HepG2 (cell line): ENCODE data around the gene PHF10. TPM values are rescaled to one million over a fixed set of nuclear protein-coding genes. Genes with fewer than 3 reads are reported as not detected.

ENCODE experiments used
- ATAC-seq: fragments of 200-7000 bp; cut with Tn5 transposase; 3 replicates; pipeline ENCODE4 v1.9.1; 2020; ENCODE audit warnings: mild to moderate bottlenecking, moderate library complexity
- BruUV-seq: library from RNA; stranded (reverse); fragments of 400-500 nt; replicated peaks from 2 replicates; lab custom pipeline; 2021; lab: Mats Ljungman, UMichigan
- CTCF ChIA-PET: fragments of 300-600 bp; formaldehyde crosslinking; extraction: SDS; loops from one replicate; lab custom pipeline; 2021; ENCODE audit warnings: low total read pairs, inconsistent platforms, low intra/inter-chr PET ratio; lab: Yijun Ruan, JAX
- POLR2A ChIA-PET: fragments of 350-600 bp; sonication (Branson Sonifier 250); formaldehyde crosslinking; loops from one replicate; lab custom pipeline; 2020; ENCODE audit warnings: antibody characterized with exemption, inconsistent platforms; lab: Yijun Ruan, JAX
- DNase-seq: peaks from one replicate; pipeline ENCODE4 v3.0.0-alpha.2; 2015; ENCODE audit warnings: low spot score
- FAIRE-seq: peaks from 3 replicates; lab custom pipeline; 2011; peaks lifted over from hg19 to GRCh38; lab: Jason Lieb, UNC
- H2AFZ ChIP-seq: one replicate; pipeline ENCODE4 v1.6.1; 2011; ENCODE audit warnings: low read length, inconsistent platforms
- H3K27ac ChIP-seq: fragments of 300-600 bp; 3 replicates; pipeline ENCODE4 v1.8.0; 2011; ENCODE audit warnings: mixed run types, mild to moderate bottlenecking, mixed read lengths, low read length, inconsistent platforms; ENCODE audit not compliant: insufficient read depth; ENCODE audit errors: extremely low read length
- H3K27me3 ChIP-seq, 2 experiments: fragments of 200-600 bp in 1 of 2; 2 replicates in 1 of 2; 3 replicates in 1 of 2; pipeline versions ENCODE4 v1.6.0 to v1.8.0; 2011; ENCODE audit warnings: low read length in 2 of 2, mild to moderate bottlenecking in 2 of 2, moderate library complexity in 2 of 2, inconsistent platforms in 1 of 2; ENCODE audit not compliant: insufficient read depth in 2 of 2, control insufficient read depth in 1 of 2
- H3K36me3 ChIP-seq, 2 experiments: fragments of 200-600 bp in 1 of 2; replicated peaks in 1 of 2; 2 replicates in 1 of 2; 3 replicates in 1 of 2; pipeline versions ENCODE4 v1.5.1 to v1.8.0; 2011; ENCODE audit warnings: low read length in 2 of 2, inconsistent platforms in 1 of 2; ENCODE audit not compliant: insufficient read depth in 2 of 2, control insufficient read depth in 1 of 2
- H3K4me1 ChIP-seq: 2 replicates; pipeline ENCODE4 v1.5.1; 2012; ENCODE audit warnings: low read length, inconsistent platforms; ENCODE audit not compliant: insufficient read depth
- H3K4me2 ChIP-seq: 2 replicates; pipeline ENCODE4 v1.6.0; 2011; ENCODE audit warnings: low read depth, low read length, inconsistent platforms
- H3K4me3 ChIP-seq, 3 experiments: fragments of 200-600 bp in 1 of 3; sonication (generic), shearing (Covaris generic) in 1 of 3; replicated peaks in 1 of 3; 2 replicates each; pipeline ENCODE4 v1.5.1; 2011 to 2016; ENCODE audit warnings: low read length in 3 of 3, inconsistent platforms in 2 of 3, low read depth in 2 of 3, mild to moderate bottlenecking in 2 of 3, control low read depth in 1 of 3, mixed read lengths in 1 of 3; ENCODE audit not compliant: insufficient read depth in 1 of 3
- H3K79me2 ChIP-seq: one replicate; pipeline ENCODE4 v1.6.1; 2011; ENCODE audit warnings: low read length, inconsistent platforms; ENCODE audit not compliant: insufficient read depth
- H3K9ac ChIP-seq: 2 replicates; pipeline ENCODE4 v1.6.0; 2011; ENCODE audit warnings: mild to moderate bottlenecking, low read depth, low read length, inconsistent platforms; ENCODE audit not compliant: insufficient read depth
- H3K9me3 ChIP-seq: 2 replicates; pipeline ENCODE4 v1.5.1; 2012; ENCODE audit warnings: mild to moderate bottlenecking, low read length
- H4K20me1 ChIP-seq: 2 replicates; pipeline ENCODE4 v1.6.0; 2011; ENCODE audit warnings: inconsistent platforms, mild to moderate bottlenecking, low read length, moderate library complexity; ENCODE audit not compliant: insufficient read depth
- RCOR2 ChIP-seq: IDR thresholded peaks from 2 replicates; pipeline ENCODE4 v1.6.1; 2016; ENCODE audit warnings: missing biosample characterization, missing genetic modification reagents
- SMAD1 ChIP-seq: sonication (generic); formaldehyde crosslinking; IDR thresholded peaks from 2 replicates; pipeline ENCODE4 v1.4.0; 2020; ENCODE audit warnings: missing genetic modification reagents, low read depth, mild to moderate bottlenecking, borderline replicate concordance
- SMAD3 ChIP-seq: sonication (generic); formaldehyde crosslinking; IDR thresholded peaks from 2 replicates; pipeline ENCODE4 v1.4.0; 2020; ENCODE audit warnings: missing genetic modification reagents
- ZFP41 ChIP-seq: sonication (generic); formaldehyde crosslinking; IDR thresholded peaks from 2 replicates; pipeline ENCODE4 v1.4.0; 2020; ENCODE audit warnings: mild to moderate bottlenecking, missing genetic modification reagents, borderline replicate concordance
- ZNF207 ChIP-seq: fragments of 450-650 bp; IDR thresholded peaks from 2 replicates; pipeline ENCODE4 v1.6.1; 2016; ENCODE audit warnings: antibody characterized with exemption, borderline replicate concordance
- ZNF317 ChIP-seq: sonication (generic); formaldehyde crosslinking; IDR thresholded peaks from 2 replicates; pipeline ENCODE4 v1.5.0; 2020; ENCODE audit warnings: mild to moderate bottlenecking, missing genetic modification reagents
- WGBS: methylation state at CpG from one replicate; pipeline ENCODE4 v1.1.6; 2017; ENCODE audit warnings: low lambda C conversion rate; 5-methylcytosine and 5-hydroxymethylcytosine counted together
- in situ Hi-C: cut with HindIII; loops from 2 replicates; pipeline ENCODE4 v1.10.0; 2017; ENCODE audit warnings: low pct_unique_long_range_greater_than_20kb; ENCODE audit not compliant: extremely low pct_ligation_motif_present
- intact Hi-C: fragments of 100-400 bp; cut with micrococcal nuclease; formaldehyde crosslinking; loops from one replicate; pipeline ENCODE4 v1.10.0; 2022; ENCODE audit not compliant: unreplicated experiment
- polyA plus RNA-seq, 8 experiments: library from polyadenylated mRNA; depleted of rRNA in 3 of 8; stranded (reverse) in 7 of 8; unstranded in 1 of 8; fragments of >200 nt; fragmentation: Illumina TruSeq in 4 of 8; extraction: Trizol in 4 of 8; gene quantifications; 2 replicates each; pipeline versions ENCODE4 v1.2.1 to v1.2.3, GENCODE V29; 2011 to 2016; ENCODE audit warnings: low read depth in 4 of 8, missing spikeins in 1 of 8, mixed read lengths in 1 of 8; ENCODE audit not compliant: insufficient read depth in 1 of 8
- total RNA-seq, 5 experiments: library from RNA; depleted of rRNA; stranded (reverse); fragments of >200 nt; fragmentation: Illumina TruSeq; extraction: Trizol; gene quantifications; 2 replicates each; pipeline ENCODE4 v1.2.3, GENCODE V29; 2016; ENCODE audit warnings: low read depth in 1 of 5
- TF ChIP-seq, protein P1 (sequence below): sonication (generic); formaldehyde crosslinking; IDR thresholded peaks from 2 replicates; pipeline ENCODE4 v1.4.0; 2020; ENCODE audit warnings: missing genetic modification reagents, mild to moderate bottlenecking, borderline replicate concordance
- TF ChIP-seq, protein P2 (sequence below): sonication (generic); formaldehyde crosslinking; IDR thresholded peaks from 2 replicates; pipeline ENCODE4 v1.4.0; 2020; ENCODE audit warnings: missing genetic modification reagents

PHF10 gene
- total and polyA plus RNA-seq, 2 of the 13 experiments (the other 11 are each of a cell fraction or from before 2014, with no cell fraction given): 42.1 to 84.1 TPM

GRCh38 chr6:169714595-169714994, 9.7 kb downstream of the PHF10 start:
- H4K20me1 ChIP-seq: peaks cover 9% of the 10 kb centered on the region
- H3K27ac ChIP-seq: no peak overlapping the region
- no peak overlapping the region for H3K9ac ChIP-seq
- peaks cover 19% of the 10 kb centered on the region for H3K4me1 ChIP-seq
- POLR2A ChIA-PET: interaction anchor here (1.1 to 2.2 kb wide), 4 partner anchors 9 to 37 kb away, joined by 4 to 7 read pairs (median 6); partner anchors contain the start of genes C6orf120, DYNLT2, ERMARD and WDR27
- FAIRE-seq (no peak), DNase-seq (no peak)
- CTCF ChIA-PET: no interaction called here
- no TSS peak for BruUV-seq
- H3K4me3 ChIP-seq: no peak overlapping the region
- no peak overlapping the region for H2AFZ ChIP-seq
- H3K79me2 ChIP-seq: peaks cover 31% of the 10 kb centered on the region
- intact Hi-C loops: no loop called here
- TF ChIP-seq SMAD3 (CRISPR knock-in tag) (no peak), ZNF317 (CRISPR knock-in tag) (no peak), ZNF207 (no peak), ZFP41 (CRISPR knock-in tag) (no peak), RCOR2 (no peak), SMAD1 (CRISPR knock-in tag) (no peak)
- TF ChIP-seq, protein P1, sequence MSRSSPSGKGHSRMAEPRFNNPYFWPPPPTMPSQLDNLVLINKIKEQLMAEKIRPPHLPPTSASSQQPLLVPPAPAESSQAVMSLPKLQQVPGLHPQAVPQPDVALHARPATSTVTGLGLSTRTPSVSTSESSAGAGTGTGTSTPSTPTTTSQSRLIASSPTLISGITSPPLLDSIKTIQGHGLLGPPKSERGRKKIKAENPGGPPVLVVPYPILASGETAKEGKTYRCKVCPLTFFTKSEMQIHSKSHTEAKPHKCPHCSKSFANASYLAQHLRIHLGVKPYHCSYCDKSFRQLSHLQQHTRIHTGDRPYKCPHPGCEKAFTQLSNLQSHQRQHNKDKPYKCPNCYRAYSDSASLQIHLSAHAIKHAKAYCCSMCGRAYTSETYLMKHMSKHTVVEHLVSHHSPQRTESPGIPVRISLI: no peak
- TF ChIP-seq, protein P2, sequence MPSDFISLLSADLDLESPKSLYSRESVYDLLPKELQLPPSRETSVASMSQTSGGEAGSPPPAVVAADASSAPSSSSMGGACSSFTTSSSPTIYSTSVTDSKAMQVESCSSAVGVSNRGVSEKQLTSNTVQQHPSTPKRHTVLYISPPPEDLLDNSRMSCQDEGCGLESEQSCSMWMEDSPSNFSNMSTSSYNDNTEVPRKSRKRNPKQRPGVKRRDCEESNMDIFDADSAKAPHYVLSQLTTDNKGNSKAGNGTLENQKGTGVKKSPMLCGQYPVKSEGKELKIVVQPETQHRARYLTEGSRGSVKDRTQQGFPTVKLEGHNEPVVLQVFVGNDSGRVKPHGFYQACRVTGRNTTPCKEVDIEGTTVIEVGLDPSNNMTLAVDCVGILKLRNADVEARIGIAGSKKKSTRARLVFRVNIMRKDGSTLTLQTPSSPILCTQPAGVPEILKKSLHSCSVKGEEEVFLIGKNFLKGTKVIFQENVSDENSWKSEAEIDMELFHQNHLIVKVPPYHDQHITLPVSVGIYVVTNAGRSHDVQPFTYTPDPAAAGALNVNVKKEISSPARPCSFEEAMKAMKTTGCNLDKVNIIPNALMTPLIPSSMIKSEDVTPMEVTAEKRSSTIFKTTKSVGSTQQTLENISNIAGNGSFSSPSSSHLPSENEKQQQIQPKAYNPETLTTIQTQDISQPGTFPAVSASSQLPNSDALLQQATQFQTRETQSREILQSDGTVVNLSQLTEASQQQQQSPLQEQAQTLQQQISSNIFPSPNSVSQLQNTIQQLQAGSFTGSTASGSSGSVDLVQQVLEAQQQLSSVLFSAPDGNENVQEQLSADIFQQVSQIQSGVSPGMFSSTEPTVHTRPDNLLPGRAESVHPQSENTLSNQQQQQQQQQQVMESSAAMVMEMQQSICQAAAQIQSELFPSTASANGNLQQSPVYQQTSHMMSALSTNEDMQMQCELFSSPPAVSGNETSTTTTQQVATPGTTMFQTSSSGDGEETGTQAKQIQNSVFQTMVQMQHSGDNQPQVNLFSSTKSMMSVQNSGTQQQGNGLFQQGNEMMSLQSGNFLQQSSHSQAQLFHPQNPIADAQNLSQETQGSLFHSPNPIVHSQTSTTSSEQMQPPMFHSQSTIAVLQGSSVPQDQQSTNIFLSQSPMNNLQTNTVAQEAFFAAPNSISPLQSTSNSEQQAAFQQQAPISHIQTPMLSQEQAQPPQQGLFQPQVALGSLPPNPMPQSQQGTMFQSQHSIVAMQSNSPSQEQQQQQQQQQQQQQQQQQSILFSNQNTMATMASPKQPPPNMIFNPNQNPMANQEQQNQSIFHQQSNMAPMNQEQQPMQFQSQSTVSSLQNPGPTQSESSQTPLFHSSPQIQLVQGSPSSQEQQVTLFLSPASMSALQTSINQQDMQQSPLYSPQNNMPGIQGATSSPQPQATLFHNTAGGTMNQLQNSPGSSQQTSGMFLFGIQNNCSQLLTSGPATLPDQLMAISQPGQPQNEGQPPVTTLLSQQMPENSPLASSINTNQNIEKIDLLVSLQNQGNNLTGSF (CRISPR knock-in tag): no peak
- TF ChIP-seq, all 625 proteins: peak for 0
- H3K36me3 ChIP-seq: peaks cover 17 to 80% of the 10 kb centered on the region in 2 experiments
- no peaks in the 10 kb centered on the region for H3K9me3 ChIP-seq
- peak; percentile 42 for ATAC-seq
- in situ Hi-C loops: no loop called here
- no peaks in the 10 kb centered on the region for H3K27me3 ChIP-seq
- no peak overlapping the region for H3K4me2 ChIP-seq
- 90% methylated on average over 9 of the region's 9 CpGs for WGBS
